Measurements from ENCODE around the gene RHEBL1.
A peak's percentile ranks its signal among the peaks of the same experiment; 100 is the strongest.

The RHEBL1 gene

GRCh38 chr12:49054096-49054495 lies 15.7 kb downstream of the RHEBL1 start:
- DNase-seq: no peak

- DNase-seq: no peak
Observed at GRCh38 chr12:49052451-49053208, 17.1 kb downstream of the RHEBL1 start.

GRCh38 chr12:49051777-49052438 lies 17.9 kb downstream of the RHEBL1 start:
- no peak for DNase-seq

GRCh38 chr12:49051373-49051764 lies 18.4 kb downstream of the RHEBL1 start:
- no peak for DNase-seq

GRCh38 chr12:49050507-49051372 lies 19.0 kb downstream of the RHEBL1 start:
- DNase-seq: no peak

- DNase-seq: no peak
Observed at GRCh38 chr12:49049566-49050224, 20.1 kb downstream of the RHEBL1 start.

DNA sequence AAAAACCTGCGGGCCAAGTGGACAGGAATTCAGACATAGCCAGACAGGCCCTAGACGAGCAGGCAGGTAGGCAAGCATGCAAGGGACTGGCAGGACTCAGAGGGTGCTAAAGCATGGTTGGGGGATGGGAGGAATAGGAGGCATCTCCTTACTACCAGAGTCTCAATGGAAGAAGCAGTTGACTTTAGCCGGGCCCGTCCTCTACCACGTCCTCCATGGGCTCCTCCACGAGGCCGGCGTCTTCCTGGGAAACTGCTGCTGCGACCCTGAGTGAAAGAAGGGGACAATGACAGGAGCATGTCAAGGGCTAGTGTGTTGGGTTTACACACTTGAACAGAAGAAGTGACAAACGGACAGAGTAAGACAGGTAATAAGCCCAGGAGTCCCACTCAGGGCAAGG lies 20.8 kb downstream of the RHEBL1 start:
- DNase-seq: no peak

- no peak for DNase-seq
Observed at GRCh38 chr12:49046129-49046895, 23.5 kb downstream of the RHEBL1 start.

GRCh38 chr12:49044660-49045059 lies 25.1 kb downstream of the RHEBL1 start:
- no peak for DNase-seq

- peak; percentile 94 for DNase-seq
Observed at GRCh38 chr12:49043856-49044258, 25.9 kb downstream of the RHEBL1 start.

GRCh38 chr12:49043241-49043640 lies 26.5 kb downstream of the RHEBL1 start:
- no peak for DNase-seq

DNA sequence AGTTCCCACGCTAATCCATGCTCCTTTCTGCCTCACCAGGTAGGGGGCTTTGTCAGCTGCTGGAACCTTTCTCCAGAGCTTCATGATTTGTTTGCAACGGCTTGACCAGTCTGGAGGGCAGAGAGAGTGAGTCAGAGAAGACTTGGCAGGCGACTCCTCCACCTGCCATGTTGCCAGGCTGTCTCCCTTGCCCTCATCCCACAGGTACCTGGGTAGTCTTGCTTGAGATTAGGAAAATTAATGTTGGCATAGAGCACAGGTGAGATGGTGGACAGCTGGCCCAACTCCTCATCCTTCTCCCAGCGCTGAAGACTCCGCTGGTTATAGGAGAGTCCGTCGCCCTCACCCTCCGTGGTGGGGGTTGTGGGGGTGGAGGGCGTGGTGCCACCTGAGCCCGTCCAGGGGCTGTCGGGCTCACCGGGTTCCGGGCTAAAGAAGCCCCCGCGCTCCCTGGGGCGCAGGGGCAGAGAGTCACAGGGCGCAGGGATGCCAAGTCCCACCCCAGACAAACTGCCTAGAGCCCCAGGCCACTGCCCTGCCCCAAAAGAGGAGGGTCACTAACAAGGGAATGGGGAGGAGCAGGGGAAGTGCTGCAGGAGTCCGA lies 27.8 kb downstream of the RHEBL1 start:
- DNase-seq: no peak

GRCh38 chr12:49041036-49041880 lies 28.5 kb downstream of the RHEBL1 start:
- DNase-seq: no peak

DNA sequence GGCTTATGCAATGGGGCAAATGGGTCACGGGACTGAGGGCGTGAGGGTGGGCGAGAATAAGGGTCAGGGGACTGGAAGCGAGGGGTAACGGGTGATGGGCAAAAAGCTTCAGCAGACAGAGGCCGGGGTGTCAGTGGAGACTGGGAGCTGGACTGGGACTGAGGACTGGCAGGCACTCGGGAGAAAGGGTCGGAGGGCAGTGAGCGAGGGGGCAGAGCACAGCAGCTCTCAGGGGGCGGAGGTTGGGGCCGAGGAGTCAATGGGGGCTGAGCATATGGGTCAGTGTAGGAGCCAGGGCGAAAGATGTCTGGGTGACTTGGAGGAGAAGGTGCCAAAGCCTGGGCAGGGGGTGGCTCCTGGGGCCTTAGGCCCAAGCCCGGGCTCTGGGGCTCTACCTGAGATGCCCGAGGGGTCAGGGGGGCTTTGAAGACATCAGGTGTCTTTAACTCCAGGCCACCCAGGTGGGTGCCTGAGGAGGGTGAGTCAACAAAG lies 29.4 kb downstream of the RHEBL1 start:
- no peak for DNase-seq

GRCh38 chr12:49039421-49040363 lies 30.1 kb downstream of the RHEBL1 start:
- no peak for DNase-seq

DNA sequence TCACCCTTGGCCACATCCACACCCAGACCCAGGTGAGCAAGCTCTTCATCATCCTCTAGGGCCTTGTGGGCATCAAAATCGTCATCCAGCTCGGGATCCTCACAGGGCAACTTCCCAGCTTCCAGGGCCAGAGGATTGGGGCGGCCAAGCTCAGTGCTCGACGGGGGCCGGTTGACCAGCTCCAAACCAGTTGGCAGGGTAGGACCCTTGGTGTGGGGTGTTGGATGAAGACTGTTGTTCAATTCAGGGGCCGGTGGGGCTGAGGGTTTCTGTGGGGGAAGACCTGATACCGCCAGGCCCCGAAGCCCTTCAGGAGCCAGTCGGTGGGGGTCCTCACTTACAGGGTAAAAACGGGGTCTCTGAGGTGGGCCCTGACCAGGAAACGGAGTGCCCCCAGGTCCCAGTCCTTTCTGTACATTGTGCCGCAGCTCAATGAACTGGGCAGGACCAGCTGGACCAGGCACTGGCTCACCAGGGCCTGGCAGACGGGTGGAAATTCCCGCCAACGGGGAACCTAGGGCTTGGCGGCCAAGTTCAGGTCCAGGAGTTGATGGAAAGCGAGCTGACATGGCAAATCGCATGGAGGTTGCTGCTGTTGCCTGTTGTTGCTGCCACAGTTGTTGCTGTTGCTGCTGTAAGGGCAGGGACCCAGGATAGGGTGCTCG lies 31.4 kb downstream of the RHEBL1 start:
- DNase-seq: no peak

GRCh38 chr12:49037947-49038237 lies 31.9 kb downstream of the RHEBL1 start:
- no peak for DNase-seq

DNA sequence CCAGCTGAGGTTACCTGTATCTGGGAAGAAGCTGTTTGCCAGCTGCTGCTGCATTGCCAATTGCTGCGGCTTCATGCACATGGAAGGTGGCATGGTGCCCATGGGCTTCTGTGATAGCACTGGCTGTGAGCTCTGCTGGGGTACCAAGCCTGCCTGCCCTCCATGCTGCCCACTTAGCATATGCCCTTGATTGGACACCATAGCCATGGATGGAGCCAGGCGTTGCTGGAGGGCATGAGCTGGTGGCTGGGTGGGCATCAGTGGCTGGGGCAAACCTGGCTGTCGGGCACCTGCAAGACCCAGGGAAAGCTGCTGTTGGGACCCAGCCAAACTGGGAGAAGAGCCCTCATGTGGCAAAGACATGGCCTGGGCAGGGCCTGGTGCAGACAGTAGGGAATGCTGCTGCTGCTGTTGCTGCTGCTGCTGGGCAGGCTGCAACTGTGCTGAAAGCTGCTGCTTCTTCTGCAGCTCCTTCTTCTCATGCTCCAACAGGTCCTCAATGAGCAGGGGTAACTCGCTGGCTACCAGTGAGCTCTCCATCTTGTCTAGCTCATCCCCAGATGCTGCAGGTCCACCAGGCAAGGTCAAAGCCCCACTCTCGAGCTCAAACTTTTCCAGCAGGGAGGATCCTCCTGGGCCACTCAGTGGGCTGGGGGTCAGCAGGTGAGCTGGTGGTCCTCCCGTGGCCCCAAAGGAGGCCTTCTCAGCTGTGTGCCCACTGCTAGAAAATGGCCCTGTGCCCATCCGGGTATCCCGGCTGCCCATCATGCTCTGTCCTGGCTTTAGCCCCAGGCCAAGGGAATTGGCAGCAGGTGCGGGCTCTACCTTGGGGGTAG lies 32.5 kb downstream of the RHEBL1 start:
- DNase-seq: no peak

Measured in activated CD8-positive, alpha-beta memory T cell treated with anti-CD3 and anti-CD28 coated beads, Interleukin-2, amount 50 U/mL, for 48 hours (primary cell).